ENCODE measurements around the gene AMH. TPM values are rescaled to one million over a fixed set of nuclear protein-coding genes. Genes with fewer than 3 reads are reported as not detected.
A peak's percentile ranks its signal among the peaks of the same experiment; 100 is the strongest.

Gene AMH
- total RNA-seq, 1 donor from 2014 or later: 4.8 TPM

- ATAC-seq (ENCODE audit: low read depth) (no peak), DNase-seq (no peak)
- CTCF ChIA-PET: interaction anchor here (1.1 to 2.3 kb wide), 6 partner anchors 14 to 87 kb away, joined by 3 to 7 read pairs (median 4); partner anchors contain the start of gene AP3D1
- TF ChIP-seq, protein P1, sequence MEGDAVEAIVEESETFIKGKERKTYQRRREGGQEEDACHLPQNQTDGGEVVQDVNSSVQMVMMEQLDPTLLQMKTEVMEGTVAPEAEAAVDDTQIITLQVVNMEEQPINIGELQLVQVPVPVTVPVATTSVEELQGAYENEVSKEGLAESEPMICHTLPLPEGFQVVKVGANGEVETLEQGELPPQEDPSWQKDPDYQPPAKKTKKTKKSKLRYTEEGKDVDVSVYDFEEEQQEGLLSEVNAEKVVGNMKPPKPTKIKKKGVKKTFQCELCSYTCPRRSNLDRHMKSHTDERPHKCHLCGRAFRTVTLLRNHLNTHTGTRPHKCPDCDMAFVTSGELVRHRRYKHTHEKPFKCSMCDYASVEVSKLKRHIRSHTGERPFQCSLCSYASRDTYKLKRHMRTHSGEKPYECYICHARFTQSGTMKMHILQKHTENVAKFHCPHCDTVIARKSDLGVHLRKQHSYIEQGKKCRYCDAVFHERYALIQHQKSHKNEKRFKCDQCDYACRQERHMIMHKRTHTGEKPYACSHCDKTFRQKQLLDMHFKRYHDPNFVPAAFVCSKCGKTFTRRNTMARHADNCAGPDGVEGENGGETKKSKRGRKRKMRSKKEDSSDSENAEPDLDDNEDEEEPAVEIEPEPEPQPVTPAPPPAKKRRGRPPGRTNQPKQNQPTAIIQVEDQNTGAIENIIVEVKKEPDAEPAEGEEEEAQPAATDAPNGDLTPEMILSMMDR (IDR thresholded peaks at IDR 0.05): no peak
- intact Hi-C loops (cut with micrococcal nuclease): no loop called here
- no peaks in the 10 kb centered on the region for H3K9me3 Mint-ChIP-seq
- H3K27me3 Mint-ChIP-seq: no peaks in the 10 kb centered on the region
- POLR2A ChIA-PET: interaction anchor here (0.6 to 9.7 kb wide), 16 partner anchors 8 to 343 kb away, joined by 3 to 103 read pairs (median 6); partner anchors contain the start of genes DOT1L and PEAK3
- H3K36me3 Mint-ChIP-seq (ENCODE audit: low read depth): peaks cover 50% of the 10 kb centered on the region
- peak overlapping the region; percentile 99 for H3K4me3 Mint-ChIP-seq
- H3K27ac Mint-ChIP-seq: peak overlapping the region; percentile 64
- H3K4me1 Mint-ChIP-seq: peaks cover 71% of the 10 kb centered on the region
Measured at GRCh38 chr19:2239173-2239572, 9.9 kb upstream of the AMH start.

DNA sequence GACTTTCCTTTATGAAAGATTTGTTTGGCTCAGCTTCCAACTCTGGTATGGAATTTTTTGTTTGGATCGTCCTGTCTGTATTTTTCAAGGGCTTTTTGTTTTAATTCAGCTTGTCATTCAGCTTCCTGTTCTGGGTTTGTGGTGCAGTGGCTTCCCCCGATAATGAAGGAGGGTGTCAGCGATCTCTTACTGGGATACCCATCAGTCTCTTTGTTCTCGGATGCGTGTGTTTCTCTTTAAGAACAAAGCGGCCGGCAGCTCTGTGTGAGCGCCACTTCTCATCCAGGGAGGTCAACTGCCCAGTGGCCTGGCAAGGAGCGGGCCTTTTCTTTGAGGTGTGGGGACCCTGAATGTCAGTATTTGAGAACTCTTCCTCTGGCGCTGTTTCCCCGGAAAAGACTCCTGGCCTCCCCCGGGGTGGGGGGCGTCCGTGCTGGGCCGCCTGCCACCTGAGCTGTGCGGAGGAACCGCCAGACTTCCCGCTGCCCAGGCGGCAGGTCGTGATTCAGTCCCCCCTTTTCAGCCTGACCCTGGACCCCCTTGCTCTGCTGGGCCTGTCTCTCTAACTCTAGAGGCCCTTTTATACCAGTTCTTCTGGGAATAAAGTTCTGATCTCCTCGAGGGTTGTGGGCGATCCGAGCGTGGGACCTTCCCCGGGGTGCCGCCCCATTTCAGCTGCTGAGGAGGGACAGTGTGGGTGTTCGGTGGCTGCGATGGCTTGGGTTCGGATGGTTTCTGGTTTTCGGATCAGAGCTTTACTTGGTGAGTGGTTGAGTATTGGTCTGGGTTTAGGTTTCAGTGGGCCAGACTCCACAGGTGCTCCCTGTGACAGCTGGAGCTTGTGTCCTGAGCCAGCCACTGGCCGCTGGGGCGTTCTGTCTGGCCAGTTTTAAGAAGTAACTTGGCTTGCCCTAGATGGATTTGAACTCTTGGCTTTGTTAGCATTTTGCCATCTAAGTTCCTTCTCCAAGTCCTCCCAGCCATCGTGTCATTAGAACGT, 9.1 kb upstream of the AMH start:
- Mint-ChIP-seq H3K27ac (peak overlapping the region; percentile 64), H3K9me3 (no peaks in the 10 kb centered on the region), H3K36me3 (ENCODE audit: low read depth) (peaks cover 55% of the 10 kb centered on the region), H3K4me3 (peak overlapping the region; percentile 99), H3K4me1 (peaks cover 62% of the 10 kb centered on the region), H3K27me3 (no peaks in the 10 kb centered on the region)
- ChIA-PET CTCF (interaction anchor here (0.9 to 2.3 kb wide), 7 partner anchors 13 to 88 kb away, joined by 3 to 7 read pairs (median 4); partner anchors contain the start of gene AP3D1), POLR2A (interaction anchor here (0.6 to 9.7 kb wide), 13 partner anchors 8 to 305 kb away, joined by 3 to 103 read pairs (median 6); partner anchors contain the start of genes AMH, DOT1L and PEAK3)
- intact Hi-C loops (cut with micrococcal nuclease): no loop called here
- TF ChIP-seq, protein P1 (IDR thresholded peaks at IDR 0.05): no peak
- ATAC-seq (ENCODE audit: low read depth) (no peak), DNase-seq (no peak)

DNA sequence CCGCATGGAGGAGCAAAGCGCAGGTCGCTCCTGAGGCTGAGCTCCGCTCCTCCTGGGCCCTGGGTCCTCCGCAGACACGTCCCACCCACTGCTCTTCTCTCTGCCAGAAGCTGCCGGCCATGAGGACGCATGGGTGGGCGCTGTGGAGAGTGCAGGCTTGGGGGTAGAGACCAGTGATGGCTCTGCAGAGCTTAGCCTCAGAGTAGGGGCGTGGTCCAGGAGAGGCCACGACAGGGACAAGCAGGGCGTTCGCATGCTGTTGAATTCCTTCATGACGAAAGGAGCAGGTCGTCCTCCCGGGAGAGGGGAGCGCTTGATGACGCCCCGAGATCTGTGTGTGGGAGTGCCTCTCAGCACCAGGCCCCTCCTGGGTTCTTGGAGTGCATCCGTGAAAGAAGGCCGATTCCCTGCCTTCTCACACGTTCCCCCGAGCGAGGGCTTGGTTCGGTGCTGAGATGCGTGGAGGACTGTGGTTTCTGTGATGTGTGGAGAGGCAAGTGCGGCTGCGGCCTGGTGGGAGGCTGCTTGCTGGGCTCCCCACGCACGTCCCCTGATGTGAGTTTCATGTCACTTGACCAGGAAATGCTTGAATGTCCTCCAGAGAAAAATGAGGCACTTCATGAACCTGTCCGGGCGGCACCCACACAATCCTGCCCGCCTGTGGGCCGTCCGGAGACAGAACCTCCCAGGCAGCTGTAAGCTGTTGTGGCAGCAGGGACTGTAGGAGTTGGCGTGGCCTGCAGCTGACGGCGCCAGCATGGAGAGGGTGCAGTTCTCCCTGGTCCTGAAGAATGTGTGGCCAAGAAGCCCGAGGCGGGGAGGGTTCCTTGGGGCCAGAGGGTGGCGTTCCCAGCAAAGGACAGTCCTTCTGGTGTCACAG, 8.0 kb upstream of the AMH start:
- intact Hi-C loops (cut with micrococcal nuclease): no loop called here
- Mint-ChIP-seq H3K9me3 (no peaks in the 10 kb centered on the region), H3K36me3 (ENCODE audit: low read depth) (peaks cover 65% of the 10 kb centered on the region), H3K4me1 (peaks cover 59% of the 10 kb centered on the region), H3K27me3 (no peaks in the 10 kb centered on the region), H3K4me3 (peak overlapping the region; percentile 7), H3K27ac (no peak overlapping the region)
- DNase-seq (no peak), ATAC-seq (ENCODE audit: low read depth) (no peak)
- TF ChIP-seq, protein P1 (IDR thresholded peaks at IDR 0.05): no peak
- ChIA-PET POLR2A (interaction anchor here (1.0 to 9.7 kb wide), 5 partner anchors 8 to 61 kb away, joined by 3 to 103 read pairs (median 5); partner anchors contain the start of gene AMH), CTCF (interaction anchor here (0.7 to 1.9 kb wide), 3 partner anchors 12 to 143 kb away, joined by 3 to 7 read pairs (median 5); no protein-coding TSS in a partner anchor)

- peaks cover 53% of the 10 kb centered on the region for H3K4me1 Mint-ChIP-seq
- ChIA-PET CTCF (interaction anchor here (0.7 kb wide), 1 partner anchor 142 kb away, joined by 5 read pairs; no protein-coding TSS in a partner anchor), POLR2A (interaction anchor here (1.2 to 9.7 kb wide), 2 partner anchors 30 to 60 kb away, joined by 3 to 103 read pairs; no protein-coding TSS in a partner anchor)
- ATAC-seq (ENCODE audit: low read depth) (no peak), DNase-seq (no peak)
- no peak overlapping the region for H3K27ac Mint-ChIP-seq
- H3K36me3 Mint-ChIP-seq (ENCODE audit: low read depth): peaks cover 67% of the 10 kb centered on the region
- no peaks in the 10 kb centered on the region for H3K27me3 Mint-ChIP-seq
- H3K9me3 Mint-ChIP-seq: no peaks in the 10 kb centered on the region
- intact Hi-C loops (cut with micrococcal nuclease): no loop called here
- TF ChIP-seq, protein P1 (IDR thresholded peaks at IDR 0.05): no peak
- no peak overlapping the region for H3K4me3 Mint-ChIP-seq
Measured at GRCh38 chr19:2242092-2242537, 7.0 kb upstream of the AMH start.
